ENCODE data around the gene PLCXD1.

GRCh38 chrX:334971-335757 lies 54.0 kb downstream of the PLCXD1 start:
- TF ChIP-seq, protein P1, sequence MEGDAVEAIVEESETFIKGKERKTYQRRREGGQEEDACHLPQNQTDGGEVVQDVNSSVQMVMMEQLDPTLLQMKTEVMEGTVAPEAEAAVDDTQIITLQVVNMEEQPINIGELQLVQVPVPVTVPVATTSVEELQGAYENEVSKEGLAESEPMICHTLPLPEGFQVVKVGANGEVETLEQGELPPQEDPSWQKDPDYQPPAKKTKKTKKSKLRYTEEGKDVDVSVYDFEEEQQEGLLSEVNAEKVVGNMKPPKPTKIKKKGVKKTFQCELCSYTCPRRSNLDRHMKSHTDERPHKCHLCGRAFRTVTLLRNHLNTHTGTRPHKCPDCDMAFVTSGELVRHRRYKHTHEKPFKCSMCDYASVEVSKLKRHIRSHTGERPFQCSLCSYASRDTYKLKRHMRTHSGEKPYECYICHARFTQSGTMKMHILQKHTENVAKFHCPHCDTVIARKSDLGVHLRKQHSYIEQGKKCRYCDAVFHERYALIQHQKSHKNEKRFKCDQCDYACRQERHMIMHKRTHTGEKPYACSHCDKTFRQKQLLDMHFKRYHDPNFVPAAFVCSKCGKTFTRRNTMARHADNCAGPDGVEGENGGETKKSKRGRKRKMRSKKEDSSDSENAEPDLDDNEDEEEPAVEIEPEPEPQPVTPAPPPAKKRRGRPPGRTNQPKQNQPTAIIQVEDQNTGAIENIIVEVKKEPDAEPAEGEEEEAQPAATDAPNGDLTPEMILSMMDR (IDR thresholded peaks at IDR 0.05; ENCODE audit: insufficient read depth, low read depth, low read length) = no peak
- no peak for TF ChIP-seq EZH2 (IDR thresholded peaks at IDR 0.05; ENCODE audit: insufficient read depth, low read length)
